Upper lobe of left lung (tissue), 4 donors: ENCODE measurements around the gene EXOC8.

ENCODE experiments used
- CTCF ChIP-seq, 6 experiments: fragments of 450-650 bp in 4 of 6; fragments of 200-600 bp in 2 of 6; sonication (generic) in 2 of 6; IDR thresholded peaks; one replicate each; pipeline ENCODE4 v1.5.1; 2016 to 2019; ENCODE audit warnings: antibody characterized with exemption in 6 of 6
- EP300 ChIP-seq, 4 donors: sonication (generic); formaldehyde crosslinking; IDR thresholded peaks; one replicate each; pipeline ENCODE4 v1.5.1; 2017; ENCODE audit warnings: antibody characterized with exemption in 4 of 4, control low read depth in 2 of 4
- POLR2A ChIP-seq, 4 donors: fragments of 450-650 bp; IDR thresholded peaks; one replicate each; pipeline ENCODE4 v1.5.1; 2016 to 2017; ENCODE audit warnings: antibody characterized with exemption in 4 of 4, mild to moderate bottlenecking in 2 of 4

- no peak for TF ChIP-seq EP300 (IDR thresholded peaks at IDR 0.05)
- no peak for TF ChIP-seq CTCF (IDR thresholded peaks at IDR 0.05)
- TF ChIP-seq POLR2A (IDR thresholded peaks at IDR 0.05), result no peak
Observed at GRCh38 chr1:231376101-231376500, 38.4 kb upstream of the EXOC8 start.
